Measurements from ENCODE around the gene ZFYVE21. TPM values are rescaled to one million over a fixed set of nuclear protein-coding genes. Genes with fewer than 3 reads are reported as not detected.

ZFYVE21 gene
- total RNA-seq, 4 donors from 2014 or later = 40.3 to 81.2 (median 59.0) TPM

DNA sequence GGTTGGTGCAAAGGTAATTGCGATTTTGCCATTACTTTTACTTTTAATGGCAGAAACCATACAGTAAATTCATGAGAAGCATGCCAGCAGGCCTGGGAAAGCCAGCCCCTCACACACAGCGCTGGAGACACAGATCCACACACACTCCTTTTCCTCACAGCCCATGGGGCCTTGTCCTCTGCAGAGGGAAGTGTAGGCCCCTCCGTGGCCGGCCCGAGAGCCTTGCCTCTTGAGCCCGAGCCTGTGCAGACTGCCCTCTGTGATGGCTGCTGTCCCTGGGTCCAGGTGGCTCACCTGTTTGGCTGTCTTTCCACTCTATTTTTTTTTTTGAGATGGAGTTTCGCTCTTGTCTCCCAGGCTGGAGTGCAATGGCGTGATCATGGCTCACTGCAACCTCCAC lies 39.7 kb upstream of the ZFYVE21 start:
- Histone ChIP-seq H3K4me3 (no peak overlapping the region), H3K4me1 (no peaks in the 10 kb centered on the region), H3K27ac (no peak overlapping the region), H3K36me3 (peaks cover 0 to 100% (median 11%) of the 10 kb centered on the region in 3 donors), H3K27me3 (no peaks in the 10 kb centered on the region), H3K9me3 (no peaks in the 10 kb centered on the region)
- TF ChIP-seq POLR2A (IDR thresholded peaks at IDR 0.05) = no peak
- no peak for TF ChIP-seq CTCF (IDR thresholded peaks at IDR 0.05)
- DNase-seq = no peak

DNA sequence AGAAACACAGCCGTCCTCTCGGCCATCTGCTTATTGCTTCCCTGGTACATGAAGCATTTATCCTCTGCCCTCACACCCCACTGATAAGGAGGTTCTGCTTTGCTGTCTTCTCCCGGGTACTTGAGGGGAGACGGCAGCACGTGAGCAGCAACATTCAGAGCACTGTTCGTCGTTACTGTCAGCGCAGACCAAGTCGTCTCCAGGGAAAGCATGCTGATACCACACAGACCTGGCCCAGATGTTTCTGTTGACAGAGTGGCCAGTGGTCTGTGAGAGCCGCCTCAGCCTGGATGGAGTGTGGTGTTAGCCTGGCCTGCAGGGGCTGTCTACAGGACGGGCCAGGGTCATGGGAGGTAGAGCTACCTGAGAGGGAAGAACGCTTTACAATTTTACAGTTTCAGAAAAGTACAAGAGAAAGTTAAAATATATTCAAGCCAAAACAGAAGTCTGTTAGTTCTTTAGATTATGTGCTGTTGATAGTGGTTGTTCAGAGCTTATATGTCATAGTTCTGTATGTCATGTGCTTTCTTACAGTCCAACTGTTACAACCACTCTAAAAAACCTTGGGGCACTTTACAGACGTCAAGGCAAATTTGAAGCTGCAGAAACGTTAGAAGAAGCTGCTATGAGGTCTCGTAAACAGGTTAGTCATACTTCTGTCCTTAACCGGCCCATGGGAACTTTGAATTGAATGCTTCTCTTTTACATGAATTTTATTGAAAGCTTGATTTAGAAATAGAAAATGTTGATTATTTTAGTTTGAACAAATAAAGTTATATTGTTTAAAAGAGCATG lies 38.5 kb upstream of the ZFYVE21 start:
- Histone ChIP-seq H3K4me3 (no peak overlapping the region), H3K27me3 (no peaks in the 10 kb centered on the region), H3K36me3 (peaks cover 0 to 100% (median 11%) of the 10 kb centered on the region in 3 donors), H3K4me1 (no peaks in the 10 kb centered on the region), H3K9me3 (no peaks in the 10 kb centered on the region), H3K27ac (no peak overlapping the region)
- no peak for DNase-seq
- TF ChIP-seq CTCF (IDR thresholded peaks at IDR 0.05) (no peak), POLR2A (IDR thresholded peaks at IDR 0.05) (no peak)

- Histone ChIP-seq H3K36me3 (peaks cover 0 to 95% (median 11%) of the 10 kb centered on the region in 3 donors), H3K4me3 (no peak overlapping the region), H3K27me3 (no peaks in the 10 kb centered on the region), H3K4me1 (no peaks in the 10 kb centered on the region), H3K27ac (no peak overlapping the region), H3K9me3 (no peaks in the 10 kb centered on the region)
- DNase-seq = peak in 2 of 3 donors; percentile 65 to 80
- TF ChIP-seq POLR2A (IDR thresholded peaks at IDR 0.05) (no peak), CTCF (IDR thresholded peaks at IDR 0.05) (peak; percentile 19 to 57 (median 41))
Measured at GRCh38 chr14:103679351-103679750, 36.3 kb upstream of the ZFYVE21 start.

GRCh38 chr14:103680491-103681231 lies 34.9 kb upstream of the ZFYVE21 start:
- TF ChIP-seq CTCF (IDR thresholded peaks at IDR 0.05) (no peak), POLR2A (IDR thresholded peaks at IDR 0.05) (no peak)
- Histone ChIP-seq H3K36me3 (peaks cover 0 to 95% (median 8%) of the 10 kb centered on the region in 3 donors), H3K4me3 (no peak overlapping the region), H3K9me3 (no peaks in the 10 kb centered on the region), H3K27me3 (no peaks in the 10 kb centered on the region), H3K4me1 (no peaks in the 10 kb centered on the region), H3K27ac (no peak overlapping the region)
- no peak for DNase-seq

- TF ChIP-seq CTCF (IDR thresholded peaks at IDR 0.05) (no peak), POLR2A (IDR thresholded peaks at IDR 0.05) (no peak)
- Histone ChIP-seq H3K4me1 (no peaks in the 10 kb centered on the region), H3K36me3 (peaks cover 0 to 93% (median 5%) of the 10 kb centered on the region in 3 donors), H3K27ac (no peak overlapping the region), H3K9me3 (no peaks in the 10 kb centered on the region), H3K4me3 (no peak overlapping the region), H3K27me3 (no peaks in the 10 kb centered on the region)
- no peak for DNase-seq
Measured at GRCh38 chr14:103683139-103683538, 32.5 kb upstream of the ZFYVE21 start.
